ENCODE measurements around the gene RFX7.
"Not testable (repeated sequence)": the region's sequence is repeated elsewhere in the genome, so short reads cannot be mapped to it uniquely, and the experiment has no call there.

RFX7 gene

DNA sequence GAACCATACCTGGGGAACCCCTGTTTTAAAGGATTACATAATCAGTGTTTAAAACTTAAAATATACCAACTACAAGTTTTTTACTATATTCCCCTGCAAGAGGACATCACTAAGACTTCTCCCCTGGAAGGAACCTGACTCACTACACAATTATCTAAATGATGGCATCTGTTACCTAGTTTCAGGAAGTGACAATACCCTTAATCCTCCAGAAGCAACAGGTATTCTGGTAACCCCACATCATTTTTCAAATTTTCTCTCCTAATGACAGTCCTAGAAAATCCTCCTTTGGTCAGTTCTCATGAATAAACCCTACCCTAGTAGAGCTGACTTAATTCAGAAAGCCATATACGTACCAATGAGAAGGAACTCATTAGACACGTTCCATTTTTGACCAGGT, 78.4 kb downstream of the RFX7 start:
- CTCF ChIA-PET, result interaction anchor here (0.6 kb wide), 1 partner anchor 121 kb away, joined by 3 read pairs; no protein-coding TSS in a partner anchor
- no peak for TF ChIP-seq CTCF (conservative IDR thresholded peaks at IDR 0.05; ENCODE audit: low read depth)
- POLR2A ChIA-PET (ENCODE audit: low non-redundant PET), result no interaction called here
- DNase-seq (ENCODE audit: low spot score), result peak; percentile 20
- H3K27ac ChIP-seq, result no peak overlapping the region

DNA sequence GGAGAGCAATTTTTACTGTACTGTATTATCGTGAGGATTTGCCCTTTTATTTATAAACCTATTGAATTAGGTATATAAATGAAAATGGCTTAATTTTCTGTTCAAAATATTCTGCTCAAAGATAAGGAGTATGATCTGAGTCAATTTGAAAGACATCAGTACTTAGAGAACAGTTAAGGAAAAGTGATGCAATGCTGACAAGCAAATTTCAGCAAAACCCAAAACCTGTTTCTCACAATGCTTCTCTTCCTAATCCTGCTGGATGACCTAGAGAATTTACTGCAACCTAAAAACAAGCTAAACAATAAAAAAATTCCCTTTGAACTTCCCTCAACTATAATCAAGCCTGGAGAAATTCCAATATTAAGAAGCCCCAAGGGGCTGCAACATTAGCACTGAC, 82.7 kb downstream of the RFX7 start:
- DNase-seq (ENCODE audit: low spot score), result no peak
- ChIA-PET POLR2A (ENCODE audit: low non-redundant PET) (no interaction called here), CTCF (no interaction called here)
- H3K27ac ChIP-seq, result no peak overlapping the region
- no peak for TF ChIP-seq CTCF (conservative IDR thresholded peaks at IDR 0.05; ENCODE audit: low read depth)

- TF ChIP-seq CTCF (conservative IDR thresholded peaks at IDR 0.05; ENCODE audit: low read depth), result no peak
- H3K27ac ChIP-seq, result no peak overlapping the region
- no peak for DNase-seq (ENCODE audit: low spot score)
- ChIA-PET POLR2A (ENCODE audit: low non-redundant PET) (no interaction called here), CTCF (no interaction called here)
Measured at GRCh38 chr15:56156877-56157276, 86.8 kb downstream of the RFX7 start.

- POLR2A ChIA-PET (ENCODE audit: low non-redundant PET); DNase-seq (ENCODE audit: low spot score); CTCF ChIA-PET; H3K27ac ChIP-seq: not testable (repeated sequence)
Measured at GRCh38 chr15:56155278-56155677, 88.4 kb downstream of the RFX7 start.

- H3K27ac ChIP-seq; POLR2A ChIA-PET (ENCODE audit: low non-redundant PET); CTCF ChIA-PET; DNase-seq (ENCODE audit: low spot score): not testable (repeated sequence)
Measured at GRCh38 chr15:56154768-56155167, 88.9 kb downstream of the RFX7 start.

DNA sequence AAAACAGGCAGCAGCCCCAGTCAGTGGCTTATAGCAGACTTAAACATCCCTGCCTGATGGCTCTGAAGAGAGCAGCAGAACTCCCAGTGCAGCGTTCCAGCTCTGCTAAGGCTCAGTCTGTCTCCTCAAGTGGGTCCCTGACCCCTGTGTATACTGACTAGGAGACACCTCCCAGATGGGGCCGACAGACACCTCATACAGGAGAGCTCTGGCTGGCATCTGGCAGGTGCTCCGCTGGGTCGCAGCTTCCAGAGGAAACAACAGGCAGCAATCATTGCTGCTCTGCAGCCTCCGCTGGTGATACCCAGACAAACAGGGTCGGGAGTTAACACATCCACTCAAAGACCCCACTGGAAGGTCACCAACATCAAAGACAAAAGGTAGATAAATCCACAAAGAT, 93.5 kb downstream of the RFX7 start:
- ChIA-PET POLR2A (ENCODE audit: low non-redundant PET) (no interaction called here), CTCF (no interaction called here)
- no peak overlapping the region for H3K27ac ChIP-seq
- DNase-seq (ENCODE audit: low spot score), result no peak
- TF ChIP-seq CTCF (conservative IDR thresholded peaks at IDR 0.05; ENCODE audit: low read depth), result no peak

DNA sequence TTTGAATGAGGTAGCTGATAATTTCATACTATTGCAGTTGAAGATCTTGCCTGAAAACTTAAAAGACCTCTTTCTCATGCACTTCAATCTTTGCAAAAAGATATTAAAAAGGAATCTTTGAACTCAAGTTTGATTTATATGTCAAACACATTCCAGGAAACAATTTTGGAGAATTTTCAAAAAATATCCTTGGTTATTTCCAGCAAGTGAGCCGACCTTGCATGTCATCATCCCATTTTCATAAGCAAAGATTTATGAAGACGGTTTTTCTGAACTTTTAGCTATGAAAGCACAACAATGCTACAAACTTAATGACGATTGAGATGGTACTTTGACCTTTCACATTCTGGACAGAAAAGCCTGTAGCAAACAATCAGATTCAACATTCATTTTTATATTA, 95.6 kb downstream of the RFX7 start:
- no peak for TF ChIP-seq CTCF (conservative IDR thresholded peaks at IDR 0.05; ENCODE audit: low read depth)
- no peak for DNase-seq (ENCODE audit: low spot score)
- CTCF ChIA-PET, result interaction anchor here (0.7 kb wide), 1 partner anchor 116 kb away, joined by 3 read pairs; no protein-coding TSS in a partner anchor

GRCh38 chr15:56146756-56147155, 96.9 kb downstream of the RFX7 start:
- POLR2A ChIA-PET (ENCODE audit: low non-redundant PET), result no interaction called here

More for the DNA sequence above, 95.6 kb downstream of the RFX7 start:
- no peak overlapping the region for H3K27ac ChIP-seq
- POLR2A ChIA-PET (ENCODE audit: low non-redundant PET), result no interaction called here

More at GRCh38 chr15:56146756-56147155, 96.9 kb downstream of the RFX7 start:
- DNase-seq (ENCODE audit: low spot score), result no peak
- CTCF ChIA-PET, result interaction anchor here (0.6 kb wide), 2 partner anchors 98 to 1806 kb away, joined by 3 to 4 read pairs; no protein-coding TSS in a partner anchor
- TF ChIP-seq CTCF (conservative IDR thresholded peaks at IDR 0.05; ENCODE audit: low read depth), result no peak
- no peak overlapping the region for H3K27ac ChIP-seq
